HK-2 (cell line): ENCODE results near the gene SCGB1A1.
"Not testable (repeated sequence)": the region's sequence is repeated elsewhere in the genome, so short reads cannot be mapped to it uniquely, and the experiment has no call there.

Experiments used
- DNase-seq: peaks from one replicate; pipeline ENCODE4 v3.0.0-alpha.2; 2018; ENCODE audit not compliant: unreplicated experiment

The SCGB1A1 gene

GRCh38 chr11:62449912-62450311 lies 31.1 kb downstream of the SCGB1A1 start:
- not testable (repeated sequence) for DNase-seq

DNA sequence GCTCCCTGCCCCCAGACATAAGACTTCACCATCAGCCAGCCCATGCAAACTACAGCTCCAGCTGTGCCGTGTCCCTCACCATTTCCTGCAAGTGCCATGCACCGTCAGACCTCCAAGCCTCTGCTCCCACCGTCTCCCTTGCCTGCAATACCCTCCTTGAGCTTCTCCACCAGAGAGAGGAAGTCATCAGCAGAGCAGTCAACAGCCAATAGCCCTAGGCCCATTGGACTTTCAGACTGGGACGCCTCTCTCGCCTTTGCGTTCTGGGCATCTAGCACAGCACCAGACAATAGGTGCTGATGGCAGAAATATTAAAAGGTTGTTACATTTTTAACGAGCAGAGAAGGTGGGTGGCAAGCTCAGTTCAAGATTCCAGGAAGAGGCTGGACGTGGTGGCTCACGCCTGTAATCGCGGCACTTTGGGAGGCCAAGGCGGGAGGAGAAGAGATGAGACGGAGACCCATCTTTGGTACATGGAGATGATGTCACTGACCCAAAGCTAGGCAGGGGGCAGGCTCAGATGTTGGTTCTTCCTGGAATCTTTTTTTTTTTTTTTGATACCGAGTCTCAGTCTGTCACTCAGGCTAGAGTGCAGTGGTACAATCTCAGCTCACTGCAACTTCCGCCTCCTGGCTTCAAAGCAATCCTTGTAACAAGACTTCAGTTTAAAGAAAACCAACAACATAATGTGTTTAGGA lies 31.9 kb downstream of the SCGB1A1 start:
- DNase-seq = no peak

DNA sequence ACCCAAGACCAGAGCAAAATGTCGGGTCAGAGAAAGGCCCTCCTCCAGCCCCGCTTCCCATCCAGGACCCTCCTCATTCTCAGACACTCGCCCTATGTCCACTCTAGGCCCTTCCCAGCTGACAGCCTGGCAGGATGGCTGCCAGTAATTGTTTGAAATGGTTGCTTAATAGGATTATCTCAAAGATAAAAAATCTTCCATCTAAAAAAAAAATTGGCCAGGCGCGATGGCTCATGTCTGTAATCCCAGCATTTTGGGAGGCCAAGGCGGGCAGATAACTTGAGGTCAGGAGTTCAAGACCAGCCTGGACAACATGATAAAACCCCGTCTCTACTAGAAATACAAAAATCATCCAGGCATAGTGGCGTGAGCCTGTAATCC lies 32.4 kb downstream of the SCGB1A1 start:
- no peak for DNase-seq

DNA sequence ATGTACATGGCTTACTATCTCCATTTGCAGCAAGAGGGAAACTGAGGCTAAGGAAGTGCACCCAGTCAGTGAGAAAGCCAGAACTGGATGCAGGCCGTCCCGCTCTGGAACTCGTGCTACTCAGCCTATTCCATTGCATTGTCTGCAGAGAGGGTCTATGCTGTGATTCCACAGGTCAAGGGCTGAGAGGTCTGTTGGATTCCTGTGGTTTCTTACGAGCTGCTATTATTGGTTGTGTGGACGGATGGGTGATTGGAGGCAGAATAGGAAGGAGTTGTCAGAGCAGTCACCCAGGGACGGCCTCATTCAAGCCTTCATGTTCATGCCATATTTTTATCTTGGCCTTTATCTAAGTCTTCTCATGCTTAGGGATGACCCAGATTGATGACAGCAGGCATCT lies 33.4 kb downstream of the SCGB1A1 start:
- no peak for DNase-seq

DNA sequence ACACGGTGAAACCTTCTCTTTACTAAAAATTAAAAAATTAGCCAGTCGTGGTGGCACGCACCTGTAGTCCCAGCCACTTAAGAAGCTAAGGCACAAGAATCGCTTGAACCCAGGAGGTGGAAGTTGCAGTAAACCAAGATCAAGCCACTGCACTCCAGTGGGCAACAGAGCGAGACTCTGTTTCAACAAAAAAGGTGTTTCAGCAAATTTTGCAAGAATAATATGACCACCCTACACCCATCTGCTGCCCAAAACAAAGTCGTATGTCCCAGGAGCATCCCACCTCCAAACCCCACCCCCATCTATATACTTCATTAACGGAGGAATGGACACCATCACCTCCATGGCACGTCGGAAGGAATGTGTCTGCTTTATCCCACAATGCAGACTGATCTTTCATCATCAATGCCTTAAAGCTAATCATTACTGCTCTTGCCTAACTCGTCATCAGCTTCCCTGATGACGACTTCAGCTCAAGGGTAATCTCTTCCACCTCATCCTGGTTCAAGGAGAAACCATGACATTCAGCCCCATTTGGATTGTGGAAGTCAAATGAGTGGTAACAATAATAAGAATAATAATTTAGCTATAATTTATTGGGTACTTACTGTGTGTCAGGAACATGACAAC lies 34.1 kb downstream of the SCGB1A1 start:
- DNase-seq = no peak

DNA sequence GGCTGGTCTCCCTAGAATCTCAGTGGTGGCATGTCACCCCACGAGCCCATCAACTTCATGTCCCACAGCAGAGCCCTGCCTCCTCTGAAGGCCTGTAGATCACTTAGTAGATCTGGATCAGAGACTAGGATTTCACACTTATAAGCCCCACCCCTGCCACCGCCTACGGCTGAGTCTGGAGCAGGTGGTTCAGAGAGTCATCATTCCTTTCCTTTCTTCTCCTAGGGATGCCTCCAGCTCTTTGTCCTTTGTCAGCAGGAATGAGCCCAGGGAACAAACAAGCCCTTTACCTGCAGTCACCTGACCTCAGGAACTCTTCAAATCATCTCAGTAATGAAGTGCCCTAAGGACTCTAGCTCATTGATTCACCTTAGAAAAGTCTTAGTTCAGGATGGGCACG lies 37.8 kb downstream of the SCGB1A1 start:
- no peak for DNase-seq

GRCh38 chr11:62457478-62457877 lies 38.6 kb downstream of the SCGB1A1 start:
- DNase-seq = no peak

GRCh38 chr11:62458212-62459002 lies 39.6 kb downstream of the SCGB1A1 start:
- no peak for DNase-seq

DNA sequence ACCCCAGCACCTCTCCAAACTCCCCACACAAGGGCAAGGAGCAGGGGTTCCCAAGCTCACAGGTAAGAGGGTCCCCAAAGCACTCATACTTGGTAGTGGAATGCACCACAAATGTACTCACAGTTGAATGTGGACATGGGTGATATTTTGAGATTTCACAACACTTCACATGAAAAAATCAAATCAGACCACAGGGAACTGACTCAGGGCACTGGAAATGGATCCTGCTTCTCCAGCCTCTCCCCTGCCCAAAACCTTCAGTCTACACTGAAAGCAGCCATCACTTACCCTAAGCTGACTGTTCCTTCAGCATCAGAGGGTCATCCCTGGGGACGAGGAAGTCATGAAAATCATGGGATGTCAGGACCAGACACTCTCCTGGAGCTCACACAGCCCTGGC lies 40.2 kb downstream of the SCGB1A1 start:
- no peak for DNase-seq

GRCh38 chr11:62461740-62462507 lies 43.1 kb downstream of the SCGB1A1 start:
- DNase-seq = no peak

DNA sequence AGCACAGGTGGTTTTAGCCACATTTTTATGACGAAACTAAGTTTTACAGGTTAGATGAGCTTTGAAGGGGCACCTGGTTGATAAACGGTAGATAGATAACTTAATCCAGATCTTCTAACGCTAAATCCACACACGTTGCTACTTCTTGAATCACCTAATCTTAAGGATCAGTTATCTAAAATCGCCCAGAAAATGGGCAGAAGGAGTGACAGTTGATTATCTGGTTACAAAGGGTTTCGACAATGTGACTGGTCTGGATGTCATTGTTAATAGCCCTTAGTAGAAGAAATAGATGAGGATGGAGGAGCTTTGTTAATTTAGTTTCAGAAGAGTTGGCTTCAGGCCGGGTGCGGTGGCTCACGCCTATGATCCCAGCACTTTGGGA lies 43.7 kb downstream of the SCGB1A1 start:
- DNase-seq = no peak

DNA sequence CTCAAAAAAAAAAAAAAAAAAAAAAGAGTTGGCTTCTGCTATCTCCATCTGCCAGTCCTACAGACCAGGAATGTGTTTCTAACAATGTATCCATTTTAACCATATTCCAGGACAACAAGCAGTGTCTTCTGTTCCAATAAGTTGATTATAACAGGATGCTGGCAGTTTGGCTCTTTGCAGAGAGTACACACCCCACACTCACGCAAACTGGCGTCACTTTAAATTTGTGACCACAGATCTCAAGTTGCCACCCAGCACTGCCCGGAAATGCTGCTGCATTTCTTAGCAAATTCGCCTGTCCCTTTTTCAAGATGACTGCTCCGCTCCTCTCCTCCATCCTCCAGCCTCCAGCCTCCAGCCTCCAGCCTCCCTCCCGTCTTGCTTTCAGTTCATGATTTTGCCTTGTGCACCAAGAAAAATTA lies 44.3 kb downstream of the SCGB1A1 start:
- DNase-seq = no peak

GRCh38 chr11:62464655-62465054 lies 45.8 kb downstream of the SCGB1A1 start:
- DNase-seq = no peak

DNA sequence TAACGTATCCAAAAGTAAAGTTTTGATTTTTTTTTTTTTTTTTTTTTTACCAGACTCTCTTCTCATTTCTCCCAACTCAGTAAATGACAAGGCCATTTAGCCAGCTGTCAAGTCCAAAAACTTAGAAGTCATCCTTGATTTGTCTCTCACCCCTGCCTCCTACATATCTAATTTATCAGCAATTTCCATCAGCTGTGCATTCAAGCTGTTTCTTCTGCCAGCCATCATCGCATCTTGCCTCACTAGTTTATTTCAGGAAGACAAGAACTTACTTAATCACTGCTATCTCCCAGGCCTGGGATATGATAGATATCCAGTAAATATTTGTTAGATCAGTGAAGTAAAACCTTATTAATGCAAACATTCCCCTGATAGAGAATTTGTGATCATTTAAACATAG lies 47.6 kb downstream of the SCGB1A1 start:
- no peak for DNase-seq

GRCh38 chr11:62468577-62468976 lies 49.7 kb downstream of the SCGB1A1 start:
- no peak for DNase-seq

DNA sequence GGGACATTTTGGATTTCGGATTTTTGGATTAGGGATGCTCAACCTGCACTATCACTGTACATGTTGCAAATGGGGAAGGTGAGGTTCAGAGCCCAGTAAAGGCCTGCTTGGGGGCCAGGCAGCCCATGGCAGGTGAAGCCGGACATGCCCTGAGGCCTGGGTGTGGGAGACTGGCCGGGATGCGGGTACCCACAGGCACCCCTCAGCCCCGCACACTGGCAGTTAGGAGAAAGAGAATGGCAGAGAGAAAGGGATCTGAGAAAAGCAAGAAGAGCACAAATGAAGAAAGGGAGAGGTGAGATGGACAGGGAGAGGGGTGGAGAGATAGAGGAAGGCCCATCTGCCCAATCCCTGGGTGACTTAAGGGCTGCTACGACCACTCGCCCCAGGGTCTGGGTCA lies 52.8 kb downstream of the SCGB1A1 start:
- no peak for DNase-seq

- peak; percentile 46 for DNase-seq
Observed at GRCh38 chr11:62472063-62472884, 53.4 kb downstream of the SCGB1A1 start.
